ENCODE data around the gene EML2.

EML2 gene

DNA sequence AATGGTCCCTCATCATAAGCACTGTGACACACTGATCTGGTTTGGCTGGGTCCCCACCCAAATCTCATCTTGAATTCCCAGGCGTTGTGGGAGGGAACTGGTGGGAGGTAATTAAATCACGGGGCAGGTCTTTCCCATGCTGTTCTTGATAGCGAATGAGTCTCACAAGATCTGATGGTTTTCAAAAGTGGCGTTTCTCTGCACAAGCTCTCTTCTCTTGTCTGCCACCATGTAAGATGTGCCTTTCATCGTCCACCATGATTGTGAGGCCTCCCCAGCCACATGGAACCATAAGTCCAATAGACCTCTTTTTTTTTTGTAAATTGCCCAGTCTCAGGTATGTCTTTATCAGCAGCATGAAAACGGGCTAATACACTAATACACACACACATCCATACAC lies 30.2 kb downstream of the EML2 start:
- Histone ChIP-seq H3K9me3 (ENCODE audit: control insufficient read depth in 1 of 2, low read length in 2 of 2) (no peaks in the 10 kb centered on the region), H3K27ac (ENCODE audit: low read length) (no peak overlapping the region), H3K4me3 (ENCODE audit: low read depth in 1 of 2, low read length in 2 of 2) (no peak overlapping the region), H3K36me3 (ENCODE audit: control insufficient read depth in 1 of 2, insufficient read depth in 2 of 2, low read length in 2 of 2) (peaks cover 4 to 24% of the 10 kb centered on the region in 2 donors), H3K4me1 (ENCODE audit: control insufficient read depth in 1 of 2, insufficient read depth in 2 of 2, low read length in 2 of 2) (peaks cover 0 to 9% of the 10 kb centered on the region in 2 donors), H3K27me3 (ENCODE audit: low read depth, low read length) (no peaks in the 10 kb centered on the region)

DNA sequence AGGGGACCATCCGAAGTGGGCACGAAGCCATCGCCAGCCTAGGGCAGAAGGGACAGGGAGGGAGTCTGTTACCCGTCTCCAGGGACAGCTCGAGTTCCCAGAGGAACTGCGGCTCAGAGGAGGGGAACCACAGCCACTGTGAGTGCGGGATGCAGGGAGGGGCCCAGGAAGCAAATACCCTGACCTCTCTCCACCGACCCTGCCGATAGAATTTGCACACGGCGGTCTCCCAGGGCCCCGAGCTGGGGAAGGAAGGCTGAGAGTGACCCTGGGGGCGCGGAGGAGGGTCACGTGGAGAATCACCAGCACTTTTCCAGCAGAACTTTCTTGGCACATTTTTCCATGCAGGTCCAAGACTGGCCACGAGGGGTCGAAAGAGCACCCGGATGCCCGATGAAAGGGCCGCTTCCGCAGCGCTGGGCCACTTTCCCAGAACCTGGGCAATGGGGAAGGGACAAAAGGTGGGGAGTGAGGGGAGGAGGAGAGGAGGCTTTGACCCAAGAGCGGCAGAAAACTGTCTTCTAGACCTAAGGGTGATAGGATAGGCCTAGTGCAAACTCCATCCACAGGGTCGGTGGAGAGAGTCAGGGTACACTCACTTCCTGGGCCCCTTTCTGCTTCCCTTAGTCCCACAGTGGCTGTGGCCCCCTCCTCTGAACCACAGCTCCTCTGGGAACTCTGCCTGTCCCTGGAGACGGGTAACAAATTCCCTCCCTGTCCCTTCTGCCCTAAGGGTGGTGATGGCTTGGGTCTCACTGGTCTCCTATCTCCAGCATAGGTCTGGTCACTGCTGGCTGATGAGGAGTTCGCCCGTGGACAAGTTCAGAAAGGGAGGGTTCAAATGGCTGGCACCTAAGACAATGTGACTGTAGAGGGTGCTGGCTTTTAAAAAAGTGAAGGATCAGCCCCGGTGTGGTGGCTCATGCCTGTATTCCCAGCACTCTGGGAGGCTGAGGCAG lies 31.8 kb downstream of the EML2 start:
- Histone ChIP-seq H3K9me3 (ENCODE audit: control insufficient read depth in 1 of 2, low read length in 2 of 2) (no peaks in the 10 kb centered on the region), H3K27me3 (ENCODE audit: low read depth, low read length) (peaks cover 3% of the 10 kb centered on the region), H3K4me1 (ENCODE audit: control insufficient read depth in 1 of 2, insufficient read depth in 2 of 2, low read length in 2 of 2) (peaks cover 0 to 9% of the 10 kb centered on the region in 2 donors), H3K27ac (ENCODE audit: low read length) (no peak overlapping the region), H3K36me3 (ENCODE audit: control insufficient read depth in 1 of 2, insufficient read depth in 2 of 2, low read length in 2 of 2) (peaks cover 0 to 8% of the 10 kb centered on the region in 2 donors), H3K4me3 (ENCODE audit: low read depth in 1 of 2, low read length in 2 of 2) (peak overlapping the region; percentile 44 to 50)

DNA sequence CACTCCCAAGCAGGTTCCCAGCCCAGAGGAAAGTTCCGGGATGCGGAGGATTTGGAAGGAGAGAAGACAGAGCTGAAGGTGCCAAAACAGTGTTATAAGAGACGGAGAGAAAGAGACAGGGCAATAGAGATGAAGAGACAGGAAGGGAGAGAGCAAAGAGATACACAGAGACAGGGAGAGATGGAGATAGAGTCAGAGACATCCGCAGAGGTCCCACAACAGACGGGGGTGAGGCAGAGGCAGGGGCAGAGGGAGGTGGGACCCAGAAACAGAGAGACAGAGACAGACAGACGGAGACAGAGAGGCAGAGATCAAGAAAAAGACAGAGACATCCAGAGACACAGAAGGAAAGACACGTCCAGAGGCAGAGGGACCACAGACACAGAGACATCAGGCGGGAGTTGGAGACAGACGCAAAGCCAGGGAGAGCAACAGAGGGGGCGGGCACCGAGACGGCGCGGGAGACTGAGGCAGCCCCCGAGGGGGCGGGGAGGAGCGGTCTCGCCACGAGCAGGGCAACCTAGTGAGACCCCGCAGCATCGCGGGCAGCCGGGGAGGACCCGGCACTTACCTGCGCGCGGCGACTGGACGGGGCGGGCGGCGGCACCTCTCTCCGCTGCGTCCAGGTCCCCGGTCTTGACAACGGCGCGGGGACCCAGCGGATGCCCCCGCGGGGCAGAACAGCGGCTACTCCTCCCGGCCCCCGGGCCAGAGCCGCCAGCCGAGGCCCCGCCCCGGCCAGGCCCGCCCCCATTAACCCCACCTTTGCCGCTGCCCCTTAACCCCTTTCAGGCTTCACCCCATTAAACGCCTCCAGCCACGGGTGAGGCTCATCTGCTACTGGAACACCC lies 37.4 kb downstream of the EML2 start, which contains the start of gene GPR4:
Gene GPR4, minus strand, starts transcription at position 689 of the 851 bp plus-strand sequence. CDS start 10,346 bp downstream, outside the sequence.
- Histone ChIP-seq H3K27ac (ENCODE audit: low read length) (peak within 1 kb of the TSS; percentile 14), H3K4me1 (ENCODE audit: control insufficient read depth in 1 of 2, insufficient read depth in 2 of 2, low read length in 2 of 2) (peaks cover 3 to 25% of the 10 kb centered on the region in 2 donors), H3K4me3 (ENCODE audit: low read depth in 1 of 2, low read length in 2 of 2) (peak within 1 kb of the TSS; percentile 41 to 47), H3K9me3 (ENCODE audit: control insufficient read depth in 1 of 2, low read length in 2 of 2) (no peaks in the 10 kb centered on the region), H3K36me3 (ENCODE audit: control insufficient read depth in 1 of 2, insufficient read depth in 2 of 2, low read length in 2 of 2) (no peaks in the 10 kb centered on the region), H3K27me3 (ENCODE audit: low read depth, low read length) (peaks cover 57% of the 10 kb centered on the region)

DNA sequence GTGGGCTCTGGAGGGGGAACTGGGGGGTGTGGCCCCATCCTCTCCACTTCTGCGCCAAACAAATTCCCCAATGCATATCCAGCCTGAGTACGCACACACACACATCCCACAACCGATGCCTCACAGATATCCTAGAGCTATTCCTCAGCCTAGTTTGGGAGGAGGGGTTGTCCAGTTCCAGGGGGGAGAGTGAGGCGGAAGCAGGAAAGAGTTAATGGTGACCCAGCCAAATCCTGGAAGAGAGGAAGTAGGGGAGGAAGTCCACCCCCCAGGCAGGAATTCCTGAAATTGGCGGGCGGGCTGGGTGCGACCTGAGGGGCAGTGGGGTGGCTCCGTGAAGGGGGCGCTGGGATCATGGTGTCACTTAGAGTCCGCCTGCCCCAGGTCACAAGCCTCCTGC lies 38.1 kb downstream of the EML2 start:
- peaks cover 57% of the 10 kb centered on the region for H3K27me3 ChIP-seq (ENCODE audit: low read depth, low read length)
- peak overlapping the region; percentile 41 to 47 for H3K4me3 ChIP-seq (ENCODE audit: low read depth in 1 of 2, low read length in 2 of 2)
- H3K27ac ChIP-seq (ENCODE audit: low read length), result peak overlapping the region; percentile 14
- H3K9me3 ChIP-seq (ENCODE audit: control insufficient read depth in 1 of 2, low read length in 2 of 2), result no peaks in the 10 kb centered on the region
- H3K4me1 ChIP-seq (ENCODE audit: control insufficient read depth in 1 of 2, insufficient read depth in 2 of 2, low read length in 2 of 2), result peaks cover 3 to 25% of the 10 kb centered on the region in 2 donors
- H3K36me3 ChIP-seq (ENCODE audit: control insufficient read depth in 1 of 2, insufficient read depth in 2 of 2, low read length in 2 of 2), result no peaks in the 10 kb centered on the region

DNA sequence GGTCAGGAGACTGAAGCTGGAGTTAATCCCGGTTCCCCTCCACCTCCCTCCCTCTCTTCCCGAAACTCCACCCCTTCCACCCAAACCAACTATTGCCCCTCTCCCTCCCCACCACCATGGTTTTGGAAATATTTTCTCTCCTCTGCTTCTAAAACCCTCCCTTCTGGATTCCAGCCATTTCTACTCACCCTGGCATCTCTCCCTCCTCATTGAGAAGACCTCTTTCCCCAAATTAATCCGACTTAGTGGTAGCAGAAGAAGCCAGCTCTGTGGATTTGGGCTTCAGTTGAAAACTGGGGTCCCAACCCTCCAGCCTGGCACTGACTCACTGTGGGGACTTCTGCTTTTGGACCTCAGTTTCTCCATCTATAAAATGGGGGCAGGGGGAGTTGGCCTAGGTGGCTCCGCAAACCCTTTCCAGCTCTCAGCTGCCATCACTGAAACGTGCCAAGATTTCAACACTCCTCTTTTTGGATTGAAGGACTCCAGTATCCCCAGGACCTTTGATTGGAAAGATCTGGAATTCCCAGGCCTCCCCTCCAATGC lies 38.8 kb downstream of the EML2 start:
- H3K4me3 ChIP-seq (ENCODE audit: low read depth in 1 of 2, low read length in 2 of 2), result no peak overlapping the region
- H3K4me1 ChIP-seq (ENCODE audit: control insufficient read depth in 1 of 2, insufficient read depth in 2 of 2, low read length in 2 of 2), result peaks cover 3 to 25% of the 10 kb centered on the region in 2 donors
- H3K9me3 ChIP-seq (ENCODE audit: control insufficient read depth in 1 of 2, low read length in 2 of 2), result no peaks in the 10 kb centered on the region
- no peak overlapping the region for H3K27ac ChIP-seq (ENCODE audit: low read length)
- H3K27me3 ChIP-seq (ENCODE audit: low read depth, low read length), result peaks cover 62% of the 10 kb centered on the region
- no peaks in the 10 kb centered on the region for H3K36me3 ChIP-seq (ENCODE audit: control insufficient read depth in 1 of 2, insufficient read depth in 2 of 2, low read length in 2 of 2)

DNA sequence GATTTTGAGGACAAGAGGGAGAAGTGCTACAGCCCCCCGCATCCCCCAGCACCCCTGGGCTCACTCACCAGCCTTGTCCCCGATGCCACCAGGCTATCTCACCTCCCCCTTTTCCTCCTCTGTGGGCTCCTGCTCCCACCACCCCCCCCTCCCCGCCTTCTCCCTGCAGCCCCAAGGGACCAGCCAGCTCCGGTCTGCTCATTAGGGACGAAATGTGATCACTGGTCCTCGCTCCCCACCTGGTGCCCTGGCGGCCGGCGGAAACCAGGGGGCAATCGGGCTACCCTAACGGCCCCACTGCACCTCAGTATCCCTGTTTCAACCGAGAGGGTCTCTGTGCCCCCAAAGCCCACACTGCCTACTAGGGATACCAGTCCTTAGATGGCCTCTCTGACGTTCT lies 39.9 kb downstream of the EML2 start:
- Histone ChIP-seq H3K9me3 (ENCODE audit: control insufficient read depth in 1 of 2, low read length in 2 of 2) (no peaks in the 10 kb centered on the region), H3K27ac (ENCODE audit: low read length) (no peak overlapping the region), H3K36me3 (ENCODE audit: control insufficient read depth in 1 of 2, insufficient read depth in 2 of 2, low read length in 2 of 2) (no peaks in the 10 kb centered on the region), H3K4me1 (ENCODE audit: control insufficient read depth in 1 of 2, insufficient read depth in 2 of 2, low read length in 2 of 2) (peaks cover 3 to 25% of the 10 kb centered on the region in 2 donors), H3K4me3 (ENCODE audit: low read depth in 1 of 2, low read length in 2 of 2) (peak overlapping the region in 1 of 2 donors; percentile 26), H3K27me3 (ENCODE audit: low read depth, low read length) (peaks cover 62% of the 10 kb centered on the region)

DNA sequence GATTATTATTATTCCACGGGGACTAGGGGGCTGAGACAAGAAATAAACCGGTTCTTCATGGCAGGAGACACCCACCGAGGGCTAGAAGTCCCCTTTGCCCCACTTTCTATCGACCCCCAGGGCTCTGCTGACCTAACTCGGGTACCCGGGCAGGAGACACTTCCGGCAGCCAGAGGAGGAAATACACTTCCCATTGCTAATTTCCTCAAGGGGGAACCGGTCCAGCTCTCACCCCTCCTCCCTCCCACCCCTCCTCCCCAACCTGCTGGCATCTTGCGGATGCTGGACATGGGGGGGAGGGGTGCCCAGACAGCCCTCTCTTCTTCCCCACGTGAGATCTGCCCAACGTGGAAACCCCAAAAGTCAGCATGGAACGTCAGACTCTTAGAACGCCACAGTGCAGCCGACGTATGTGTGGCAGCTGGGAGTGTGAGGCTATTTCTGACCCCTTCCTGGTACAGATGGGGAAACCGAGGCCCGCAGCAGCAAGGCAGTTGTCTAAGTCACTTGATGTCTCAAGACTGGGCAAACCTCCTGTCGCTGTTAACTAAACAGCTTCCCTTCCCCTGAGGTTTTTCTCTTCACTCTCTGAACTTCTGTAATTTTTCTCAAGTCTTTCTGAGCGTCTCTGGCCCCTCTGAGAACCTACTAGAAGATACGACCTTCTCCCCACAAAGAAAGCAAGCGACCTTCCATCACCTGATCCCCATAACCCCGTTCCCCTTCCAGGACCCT lies 40.8 kb downstream of the EML2 start:
- Histone ChIP-seq H3K9me3 (ENCODE audit: control insufficient read depth in 1 of 2, low read length in 2 of 2) (no peaks in the 10 kb centered on the region), H3K36me3 (ENCODE audit: control insufficient read depth in 1 of 2, insufficient read depth in 2 of 2, low read length in 2 of 2) (no peaks in the 10 kb centered on the region), H3K27me3 (ENCODE audit: low read depth, low read length) (peaks cover 62% of the 10 kb centered on the region), H3K4me1 (ENCODE audit: control insufficient read depth in 1 of 2, insufficient read depth in 2 of 2, low read length in 2 of 2) (peaks cover 3 to 25% of the 10 kb centered on the region in 2 donors), H3K27ac (ENCODE audit: low read length) (no peak overlapping the region), H3K4me3 (ENCODE audit: low read depth in 1 of 2, low read length in 2 of 2) (peak overlapping the region; percentile 8 to 44)

DNA sequence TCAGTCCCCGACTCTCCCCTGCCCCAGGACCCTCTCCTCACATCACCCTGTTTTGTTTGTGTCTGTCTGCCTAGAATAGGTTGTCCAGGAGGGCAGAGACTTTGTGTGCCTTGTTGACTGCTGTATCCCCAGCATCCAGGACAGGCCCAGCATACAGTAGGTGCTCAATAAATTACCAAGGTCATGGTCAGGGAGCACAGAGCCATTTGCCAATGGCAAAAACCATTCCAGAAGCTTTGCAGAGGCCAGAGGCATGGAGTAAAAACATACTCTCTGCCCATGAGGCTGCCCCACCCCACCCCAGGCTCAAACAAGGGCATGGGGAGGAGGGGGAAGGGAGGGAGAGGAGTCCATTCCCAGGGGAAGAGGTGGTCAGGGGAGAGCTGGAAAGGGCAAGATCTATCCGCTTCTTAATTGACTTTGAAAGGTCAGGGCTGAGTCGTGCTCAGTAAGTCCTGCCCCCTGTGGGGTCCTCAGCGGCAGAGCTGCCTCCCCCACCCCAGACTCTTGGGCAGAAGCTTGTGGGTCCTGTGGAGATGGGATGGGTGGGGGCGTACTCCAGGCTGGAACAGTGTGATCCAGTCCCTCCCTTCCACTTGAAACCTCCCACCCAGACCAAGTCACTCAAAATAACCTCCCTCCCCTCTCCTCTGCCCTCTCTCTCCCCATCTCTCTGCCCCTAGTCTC lies 41.6 kb downstream of the EML2 start:
- Histone ChIP-seq H3K27me3 (ENCODE audit: low read depth, low read length) (peaks cover 61% of the 10 kb centered on the region), H3K4me1 (ENCODE audit: control insufficient read depth in 1 of 2, insufficient read depth in 2 of 2, low read length in 2 of 2) (peaks cover 3 to 25% of the 10 kb centered on the region in 2 donors), H3K9me3 (ENCODE audit: control insufficient read depth in 1 of 2, low read length in 2 of 2) (no peaks in the 10 kb centered on the region), H3K27ac (ENCODE audit: low read length) (no peak overlapping the region), H3K36me3 (ENCODE audit: control insufficient read depth in 1 of 2, insufficient read depth in 2 of 2, low read length in 2 of 2) (no peaks in the 10 kb centered on the region), H3K4me3 (ENCODE audit: low read depth in 1 of 2, low read length in 2 of 2) (peak overlapping the region in 1 of 2 donors; percentile 44)

DNA sequence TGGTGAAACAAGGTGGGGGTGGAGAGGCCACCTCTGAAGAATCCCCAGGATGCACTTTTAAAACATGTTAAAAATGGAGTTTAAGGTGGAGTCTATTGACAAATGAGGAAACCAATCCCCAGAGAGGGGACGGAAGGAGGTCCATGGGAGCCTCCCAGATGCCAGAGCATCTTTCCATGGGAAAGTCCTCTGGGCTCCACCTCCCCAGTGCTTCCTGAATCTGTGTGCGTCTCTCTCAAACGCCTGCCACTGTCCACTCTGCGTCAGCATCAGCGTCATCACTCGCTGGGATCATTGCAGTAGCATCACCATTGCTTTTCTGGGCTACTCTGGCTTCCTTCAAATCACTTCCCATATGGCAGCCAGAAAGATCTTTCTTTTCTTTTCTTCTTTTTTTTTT lies 43.4 kb downstream of the EML2 start:
- no peaks in the 10 kb centered on the region for H3K36me3 ChIP-seq (ENCODE audit: control insufficient read depth in 1 of 2, insufficient read depth in 2 of 2, low read length in 2 of 2)
- no peaks in the 10 kb centered on the region for H3K9me3 ChIP-seq (ENCODE audit: control insufficient read depth in 1 of 2, low read length in 2 of 2)
- H3K27me3 ChIP-seq (ENCODE audit: low read depth, low read length), result peaks cover 43% of the 10 kb centered on the region
- H3K27ac ChIP-seq (ENCODE audit: low read length), result no peak overlapping the region
- no peak overlapping the region for H3K4me3 ChIP-seq (ENCODE audit: low read depth in 1 of 2, low read length in 2 of 2)
- H3K4me1 ChIP-seq (ENCODE audit: control insufficient read depth in 1 of 2, insufficient read depth in 2 of 2, low read length in 2 of 2), result peaks cover 3 to 23% of the 10 kb centered on the region in 2 donors

DNA sequence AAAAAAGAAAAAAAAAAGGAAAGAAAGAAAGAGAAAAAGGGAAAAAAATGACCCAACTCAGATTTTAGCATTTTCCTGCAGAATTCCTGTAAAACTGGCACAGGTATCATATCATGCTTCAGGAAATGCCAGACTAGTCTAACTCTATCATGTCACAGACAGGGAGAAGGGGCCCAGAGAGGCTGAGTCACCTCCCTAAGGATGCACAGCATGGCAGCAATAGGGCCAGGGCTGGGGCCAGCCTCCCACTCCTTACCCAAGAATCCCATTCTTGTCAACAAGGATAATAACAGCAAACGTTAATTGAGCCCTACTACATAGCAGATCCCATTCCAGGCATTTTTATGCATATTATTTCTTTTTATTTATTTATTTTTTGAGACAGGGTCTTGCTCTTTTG lies 45.7 kb downstream of the EML2 start:
- no peaks in the 10 kb centered on the region for H3K36me3 ChIP-seq (ENCODE audit: control insufficient read depth in 1 of 2, insufficient read depth in 2 of 2, low read length in 2 of 2)
- no peak overlapping the region for H3K4me3 ChIP-seq (ENCODE audit: low read depth in 1 of 2, low read length in 2 of 2)
- H3K9me3 ChIP-seq (ENCODE audit: control insufficient read depth in 1 of 2, low read length in 2 of 2), result no peaks in the 10 kb centered on the region
- H3K27me3 ChIP-seq (ENCODE audit: low read depth, low read length), result peaks cover 26% of the 10 kb centered on the region
- H3K4me1 ChIP-seq (ENCODE audit: control insufficient read depth in 1 of 2, insufficient read depth in 2 of 2, low read length in 2 of 2), result peaks cover 3 to 14% of the 10 kb centered on the region in 2 donors
- H3K27ac ChIP-seq (ENCODE audit: low read length), result no peak overlapping the region

All from muscle layer of duodenum (tissue), 2 donors.